Amniotic epithelial cell (primary cell): ENCODE measurements around the gene CMTM6.
"Not testable (repeated sequence)": the region's sequence is repeated elsewhere in the genome, so short reads cannot be mapped to it uniquely, and the experiment has no call there.

Experiments
- DNase-seq: peaks from one replicate; pipeline ENCODE4 v3.0.0-alpha.2; 2010; ENCODE audit warnings: low read depth

The CMTM6 gene, protein sequence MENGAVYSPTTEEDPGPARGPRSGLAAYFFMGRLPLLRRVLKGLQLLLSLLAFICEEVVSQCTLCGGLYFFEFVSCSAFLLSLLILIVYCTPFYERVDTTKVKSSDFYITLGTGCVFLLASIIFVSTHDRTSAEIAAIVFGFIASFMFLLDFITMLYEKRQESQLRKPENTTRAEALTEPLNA

DNA sequence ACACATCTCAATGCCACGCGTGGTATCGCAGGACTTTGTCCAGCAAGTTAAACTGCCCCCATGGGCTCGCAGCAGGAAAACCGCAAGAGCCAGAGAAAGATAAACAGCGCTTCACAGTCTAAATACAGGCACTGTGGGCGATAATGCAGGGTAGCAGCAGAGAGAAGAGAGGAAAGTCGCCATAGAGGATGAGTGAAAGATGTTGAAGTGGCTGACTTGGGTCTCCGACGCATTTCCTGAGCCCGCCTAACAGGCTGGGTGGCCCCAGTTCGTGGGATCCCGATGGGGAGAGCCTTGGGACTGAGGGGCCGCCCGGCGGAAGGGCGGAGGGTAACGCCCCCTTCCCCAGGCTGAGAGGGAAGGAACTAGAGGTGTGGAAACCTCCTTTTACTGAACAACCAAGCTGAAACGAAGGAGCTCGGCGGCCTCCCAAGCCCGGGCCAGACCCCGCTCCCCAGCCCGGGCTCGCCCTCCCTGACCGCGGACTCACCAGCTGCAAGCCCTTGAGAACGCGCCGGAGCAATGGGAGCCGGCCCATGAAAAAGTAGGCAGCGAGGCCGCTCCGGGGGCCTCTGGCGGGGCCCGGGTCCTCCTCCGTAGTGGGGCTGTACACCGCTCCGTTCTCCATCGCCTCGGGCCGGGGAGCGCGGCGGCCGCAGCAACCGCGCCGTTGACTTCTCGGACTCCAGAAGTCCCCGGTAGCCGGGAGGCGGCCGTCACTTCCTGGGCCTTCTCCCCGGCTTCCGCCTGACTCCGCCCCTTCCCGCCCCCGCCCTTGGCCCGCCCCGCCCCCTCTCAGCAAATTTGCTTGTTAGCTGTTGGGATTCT is at the start of gene CMTM6:
Gene CMTM6, minus strand, starts transcription at position 735 of the 828 bp plus-strand sequence. Its CDS starts 107 bp downstream, at position 628.
- peak; percentile 78 for DNase-seq

DNA sequence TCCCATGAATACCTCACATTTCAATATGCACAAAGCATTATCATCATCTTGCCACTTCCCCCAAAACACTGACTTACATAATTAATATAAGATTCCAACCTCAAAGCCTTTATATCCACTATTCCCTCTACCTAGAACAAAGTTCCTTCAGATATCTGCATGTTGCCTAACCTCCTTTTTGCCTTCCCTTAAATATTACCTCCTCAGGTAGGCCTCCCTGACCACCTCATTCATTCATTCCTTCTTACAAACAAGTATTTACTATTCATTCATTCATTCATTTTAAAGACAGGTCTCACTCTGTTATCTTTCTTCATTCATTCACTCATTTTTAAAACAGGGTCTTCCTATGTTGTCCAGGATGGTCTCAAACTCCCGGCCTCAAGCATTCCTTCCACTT is 49.4 kb upstream of the CMTM6 start:
- DNase-seq, result no peak

DNA sequence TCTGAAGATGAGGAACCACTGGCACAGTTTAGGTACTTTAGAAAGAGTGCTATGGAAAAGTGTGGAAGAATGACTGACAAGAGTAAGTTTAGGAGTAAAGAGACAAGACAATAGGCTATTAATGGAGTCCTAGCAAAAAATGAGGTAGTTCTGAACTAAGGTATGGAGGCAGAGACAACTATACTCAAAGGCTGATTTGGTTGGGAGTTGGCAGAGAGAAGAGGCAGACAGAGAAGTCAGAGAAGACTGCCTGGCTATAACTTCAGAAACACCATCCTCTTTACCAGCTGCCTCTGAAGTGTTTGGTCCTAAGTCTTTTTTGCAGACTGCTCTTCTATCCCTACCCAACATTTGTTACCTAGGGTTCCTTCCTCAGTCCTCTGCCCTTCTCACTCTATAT is 48.8 kb upstream of the CMTM6 start:
- no peak for DNase-seq

DNA sequence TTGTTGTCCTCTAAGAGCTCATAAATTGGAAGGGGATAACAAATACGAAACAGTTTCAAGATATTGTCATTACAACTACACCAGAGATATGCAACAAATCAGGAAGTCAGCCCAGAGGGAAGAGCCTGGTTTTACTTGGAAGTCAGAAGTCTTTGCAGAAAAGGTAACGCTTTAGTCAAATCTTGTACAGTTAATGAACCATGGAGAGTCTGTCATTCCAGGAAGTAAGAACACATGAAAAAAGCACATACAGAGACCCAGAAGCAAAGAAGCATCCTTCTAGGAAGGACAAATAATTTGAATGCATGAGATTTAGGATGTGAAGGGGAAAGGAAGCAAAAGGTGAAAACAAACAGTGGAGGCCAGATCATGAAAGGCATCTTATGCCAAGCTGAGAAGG is 48.4 kb upstream of the CMTM6 start:
- DNase-seq, result no peak

DNA sequence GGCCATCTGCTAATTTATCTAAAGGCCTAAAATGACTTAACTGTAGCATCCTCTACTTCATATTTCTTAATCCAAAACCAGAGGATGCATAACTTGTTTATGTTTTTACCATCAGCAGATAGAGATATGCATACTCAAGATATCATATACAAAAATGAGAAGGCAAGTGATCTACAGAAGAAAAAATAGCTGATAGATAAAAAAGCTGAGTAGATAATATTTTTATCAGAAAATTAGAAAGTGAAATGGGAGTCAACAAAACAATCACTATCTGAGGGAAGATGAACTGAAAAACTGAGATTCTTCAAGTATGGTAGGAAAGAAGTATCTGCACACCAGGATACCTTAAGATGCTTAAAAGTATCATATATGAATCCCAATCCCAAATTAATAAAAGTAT is 42.7 kb upstream of the CMTM6 start:
- no peak for DNase-seq

DNA sequence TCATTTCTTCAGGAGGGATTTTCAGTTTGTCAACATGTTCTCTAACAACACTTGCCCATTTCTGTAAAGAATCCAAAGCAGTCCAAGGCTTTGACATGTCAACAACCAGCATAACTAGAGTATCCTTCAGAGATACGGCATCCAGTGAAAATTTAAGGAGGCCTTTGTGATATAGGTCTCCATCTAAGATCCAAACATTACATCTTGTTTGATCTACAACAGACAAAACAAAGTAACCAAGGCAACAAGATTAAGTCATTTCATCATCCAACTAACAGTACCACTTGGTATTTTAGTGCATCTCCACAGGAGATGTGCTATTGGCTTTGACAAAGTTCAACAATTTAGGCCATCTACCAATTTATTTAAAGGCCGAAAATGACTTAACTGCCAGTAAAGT is 42.2 kb upstream of the CMTM6 start:
- DNase-seq, result peak; percentile 17

DNA sequence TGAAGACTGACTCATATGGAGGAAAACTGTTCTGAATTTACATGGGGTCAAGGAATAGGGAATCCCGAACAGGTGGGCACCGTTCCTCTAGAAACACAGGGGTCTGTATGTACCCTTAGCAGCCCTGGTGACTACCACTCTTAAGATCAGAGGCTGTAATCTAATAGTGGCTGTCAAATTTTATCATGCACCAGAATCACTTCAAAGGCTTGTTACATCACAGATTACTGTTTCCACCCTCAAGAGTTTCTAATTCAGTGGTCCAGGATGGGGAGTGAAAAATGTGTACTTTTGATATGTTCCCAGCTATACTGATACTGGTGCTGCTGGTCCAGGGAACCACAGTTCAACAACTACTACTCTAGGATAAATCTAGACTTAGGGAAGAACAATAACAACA is 40.2 kb upstream of the CMTM6 start:
- peak; percentile 2 for DNase-seq

DNA sequence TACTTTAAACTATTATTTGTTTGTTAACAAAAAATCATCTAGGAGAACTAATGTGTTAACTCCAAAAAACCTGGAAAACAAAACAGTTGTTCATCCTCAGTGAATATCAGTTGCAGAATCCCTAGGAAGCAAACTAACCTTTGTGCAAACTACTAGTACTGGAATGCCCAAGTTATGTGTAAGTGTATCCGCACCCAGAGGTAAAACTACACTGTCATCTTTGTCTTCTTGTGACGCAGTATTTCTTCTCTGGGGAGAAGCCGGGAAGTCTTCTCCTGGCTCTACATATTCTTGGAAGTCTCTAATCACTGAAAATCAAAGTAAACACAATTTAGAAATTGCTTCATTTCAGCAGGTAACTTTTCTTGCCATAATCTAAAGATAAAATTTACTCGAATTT is 38.2 kb upstream of the CMTM6 start:
- DNase-seq, result no peak

DNA sequence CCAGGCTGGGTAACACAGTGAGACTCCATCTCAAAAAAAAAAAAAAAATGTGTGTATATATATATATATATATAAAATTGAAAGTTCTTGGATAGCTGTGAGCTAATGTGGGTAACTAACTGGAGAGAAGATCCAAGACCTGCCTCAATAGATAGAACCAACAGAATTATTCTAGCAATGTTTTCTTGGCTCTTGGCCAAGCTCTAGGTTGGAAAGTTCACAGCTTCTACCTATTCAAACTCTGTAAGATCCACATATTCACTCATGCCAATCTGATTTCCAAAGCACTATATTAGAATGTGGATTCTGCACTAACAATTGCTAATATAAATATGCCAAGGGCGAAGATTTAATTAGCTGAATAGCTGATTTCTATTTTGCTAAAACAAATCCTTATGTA is 29.8 kb upstream of the CMTM6 start:
- DNase-seq, result no peak

DNA sequence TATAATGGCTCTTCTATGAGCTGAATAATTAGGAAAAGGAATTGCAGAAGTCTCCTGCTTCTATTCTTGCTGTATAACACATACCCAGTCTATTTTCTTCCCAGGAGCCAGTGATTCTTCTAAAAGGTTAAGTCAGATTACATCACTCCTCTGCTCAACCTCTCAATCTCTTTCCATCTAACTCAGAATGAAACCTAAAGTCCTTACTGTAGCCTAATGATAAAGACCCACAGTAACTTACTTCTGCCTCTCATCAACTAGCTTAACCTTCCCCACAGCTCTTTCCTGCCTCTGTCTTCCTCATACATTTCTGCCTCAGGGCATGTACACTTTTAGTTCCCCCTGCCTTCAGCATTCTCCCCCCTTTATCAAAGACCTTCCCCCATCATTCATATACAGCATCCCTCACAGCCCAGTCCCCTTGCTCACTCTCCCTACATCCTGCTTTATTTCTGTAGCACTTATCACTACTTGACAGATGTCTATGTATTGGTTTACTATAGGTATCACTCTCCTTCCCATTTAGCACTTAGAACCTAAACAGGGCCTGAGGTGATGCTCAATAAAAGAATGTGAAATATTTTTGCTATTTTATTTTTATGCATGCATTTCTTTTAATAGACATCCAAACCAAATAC is 28.5 kb upstream of the CMTM6 start:
- DNase-seq, result no peak

DNA sequence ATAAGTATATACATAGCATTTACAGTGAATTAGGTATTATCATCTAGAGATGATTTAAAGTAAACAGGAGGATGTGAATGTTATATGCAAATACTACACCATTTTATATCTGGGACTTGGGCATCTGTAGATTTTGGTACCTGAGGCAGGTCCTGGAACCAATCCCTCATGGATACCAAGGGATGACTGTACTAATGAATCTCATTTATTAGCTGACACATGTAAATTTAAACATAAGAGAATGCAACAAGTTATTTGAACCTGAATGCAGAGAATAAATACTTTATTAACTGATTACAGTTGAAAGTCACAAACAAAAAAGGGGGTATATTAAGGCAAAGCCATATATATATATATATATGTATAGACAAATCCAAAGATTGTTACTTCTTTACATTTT is 23.1 kb upstream of the CMTM6 start:
- DNase-seq, result no peak

DNA sequence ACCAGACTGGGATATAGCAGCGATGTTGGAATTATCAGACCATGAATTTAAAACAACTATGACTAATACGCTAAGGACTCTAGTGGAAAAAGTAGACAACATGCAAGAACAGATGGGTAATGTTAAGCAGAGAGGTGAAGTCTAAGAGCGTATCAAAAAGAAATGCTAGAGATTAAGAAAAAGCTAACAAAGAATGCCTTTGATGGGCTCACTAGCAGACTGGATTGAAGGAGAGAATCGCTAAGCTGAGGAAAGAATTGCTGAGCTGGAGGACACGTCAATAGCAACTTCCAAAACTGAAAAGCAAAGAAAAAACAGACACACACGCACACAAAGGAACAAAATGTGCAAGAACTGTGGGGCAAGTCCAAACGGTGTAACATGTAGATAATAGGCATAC is 20.0 kb upstream of the CMTM6 start:
- peak; percentile 80 for DNase-seq

DNA sequence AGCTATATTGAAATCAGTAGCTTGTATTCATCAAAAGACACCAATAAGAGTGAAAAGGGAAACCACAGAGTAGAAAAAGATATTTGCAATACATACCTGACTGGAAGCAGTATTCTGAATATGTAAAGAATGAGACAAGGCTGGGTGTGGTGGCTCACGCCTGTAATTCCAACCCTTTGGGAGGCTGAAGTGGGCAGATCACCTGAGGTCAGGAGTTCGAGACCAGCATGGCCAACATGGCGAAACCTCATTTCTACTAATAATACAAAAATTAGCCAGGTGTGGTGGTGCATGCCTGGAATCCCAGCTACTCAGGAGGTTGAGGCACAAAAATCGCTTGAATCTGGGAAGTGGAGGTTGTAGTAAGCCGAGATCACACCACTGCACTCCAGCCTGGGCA is 16.3 kb upstream of the CMTM6 start:
- DNase-seq, result not testable (repeated sequence)

DNA sequence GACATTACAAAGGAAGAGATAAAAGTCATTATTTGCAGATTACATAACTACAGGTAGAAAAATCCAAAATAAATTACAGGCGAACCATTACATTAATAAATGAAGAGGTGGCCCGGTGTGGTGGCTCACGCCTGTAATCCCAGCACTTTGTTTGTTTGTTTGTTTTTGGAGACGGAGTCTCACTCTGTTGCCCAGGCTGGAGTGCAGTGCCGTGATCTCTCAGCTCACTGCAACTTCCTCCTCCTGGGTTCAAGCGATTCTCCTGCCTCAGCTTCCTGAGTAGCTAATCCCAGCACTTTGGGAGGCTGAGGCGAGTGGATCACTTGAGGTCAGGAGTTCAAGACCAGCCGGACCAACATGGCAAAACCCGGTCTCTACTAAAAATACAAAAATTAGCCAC is 14.1 kb upstream of the CMTM6 start:
- DNase-seq, result not testable (repeated sequence)

DNA sequence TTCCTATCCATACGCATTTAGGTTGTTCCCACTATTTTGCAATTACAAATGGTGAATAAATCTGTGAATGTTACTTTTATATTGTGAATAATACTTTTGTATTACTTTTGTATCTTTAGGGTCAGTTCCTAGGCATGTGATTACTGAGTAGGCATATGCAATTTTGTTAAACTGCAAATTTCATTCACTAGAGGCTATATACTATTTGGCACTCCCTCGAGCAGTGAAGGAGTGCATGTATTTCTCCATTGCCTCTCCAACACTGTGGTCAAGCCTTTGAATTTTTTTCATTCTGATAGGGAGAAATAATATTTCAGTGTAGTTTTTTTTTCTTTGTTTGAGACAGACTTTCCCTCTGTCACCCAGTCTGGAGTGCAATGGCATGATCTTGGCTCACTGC is 8.4 kb upstream of the CMTM6 start:
- DNase-seq, result no peak

DNA sequence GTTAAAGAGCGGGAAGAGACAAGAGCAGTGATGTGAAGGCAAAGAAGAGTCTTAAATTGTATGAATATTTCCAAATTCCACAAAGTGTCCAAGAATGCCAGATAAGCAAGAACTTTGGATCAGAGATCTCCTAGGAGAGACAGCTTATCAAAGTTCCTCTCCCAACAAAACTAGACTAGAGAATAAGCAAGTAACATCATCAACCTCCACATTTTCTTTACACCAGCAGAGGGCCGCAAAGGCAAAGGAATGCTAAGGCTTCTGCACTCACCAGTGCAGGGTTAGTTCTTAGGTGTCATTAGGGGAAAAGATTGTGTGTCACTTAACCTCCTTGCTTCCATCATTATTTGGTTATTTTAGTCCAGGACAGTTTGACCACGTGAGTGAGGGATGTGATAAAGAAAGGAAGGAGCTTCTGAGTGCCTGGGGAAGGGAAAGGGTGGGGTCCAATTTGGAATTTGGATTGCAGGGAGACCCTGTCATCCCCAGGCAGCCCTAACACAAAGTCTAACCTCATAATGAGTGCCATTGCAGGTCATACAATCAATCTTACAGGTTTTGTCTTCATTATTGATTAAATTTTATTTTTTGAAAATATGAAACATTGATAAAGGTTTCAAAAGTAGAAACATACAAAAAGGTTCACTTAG is 7.5 kb upstream of the CMTM6 start:
- peak; percentile 63 for DNase-seq

DNA sequence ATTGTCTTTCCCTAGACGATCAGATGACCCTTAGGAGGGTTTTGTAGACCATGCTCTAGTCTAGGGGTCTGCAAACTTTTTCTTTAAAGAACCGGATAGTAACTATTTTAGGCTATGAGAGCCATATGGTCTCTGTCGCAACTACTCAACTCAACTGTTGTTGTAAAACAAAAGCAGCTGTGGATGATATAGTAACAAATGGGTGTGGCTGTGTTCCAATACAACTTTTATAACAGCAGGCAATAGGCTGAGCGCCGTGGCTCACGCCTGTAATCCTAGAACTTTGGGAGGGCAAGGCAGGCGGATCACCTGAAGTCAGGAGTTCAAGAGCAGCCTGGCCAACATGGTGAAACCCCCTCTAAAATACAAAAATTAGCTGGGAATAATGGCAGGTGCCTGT is 6.1 kb upstream of the CMTM6 start:
- no peak for DNase-seq

DNA sequence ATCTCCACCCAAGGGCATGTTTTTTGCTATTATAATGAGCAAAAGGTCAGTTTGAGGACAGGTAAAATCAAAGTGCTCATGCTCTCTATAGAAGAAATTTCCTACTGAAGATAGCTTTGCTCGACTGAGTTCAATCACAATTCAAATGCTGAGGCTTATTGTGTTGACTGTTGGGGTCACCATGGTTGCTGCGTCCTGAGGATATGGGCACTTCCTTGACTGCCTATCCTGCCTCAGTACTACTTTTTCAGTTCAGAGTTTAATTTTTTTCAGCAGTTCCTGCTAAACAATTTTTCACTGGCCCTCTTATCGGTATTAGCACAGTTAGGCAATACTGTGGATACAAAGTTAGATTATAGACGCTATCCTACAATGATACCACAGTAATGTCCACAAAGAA is 3.8 kb upstream of the CMTM6 start:
- DNase-seq, result no peak

DNA sequence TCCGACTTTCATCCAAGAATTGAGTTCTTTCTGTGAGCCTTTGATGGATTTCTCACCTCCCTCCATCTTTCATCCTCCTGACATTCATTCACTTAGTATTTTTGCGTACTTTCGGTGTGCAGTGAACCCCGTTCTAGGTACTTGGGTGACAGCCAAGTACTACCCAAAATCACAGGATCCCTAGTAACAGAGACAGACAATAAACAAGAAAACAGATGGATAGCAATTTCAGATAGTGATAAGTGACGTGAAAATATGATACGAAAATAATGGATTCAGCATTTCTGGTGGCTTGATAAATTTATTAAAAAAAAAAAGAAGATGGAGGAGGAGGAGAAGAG is 264 bp upstream of the CMTM6 start:
- DNase-seq, result no peak

DNA sequence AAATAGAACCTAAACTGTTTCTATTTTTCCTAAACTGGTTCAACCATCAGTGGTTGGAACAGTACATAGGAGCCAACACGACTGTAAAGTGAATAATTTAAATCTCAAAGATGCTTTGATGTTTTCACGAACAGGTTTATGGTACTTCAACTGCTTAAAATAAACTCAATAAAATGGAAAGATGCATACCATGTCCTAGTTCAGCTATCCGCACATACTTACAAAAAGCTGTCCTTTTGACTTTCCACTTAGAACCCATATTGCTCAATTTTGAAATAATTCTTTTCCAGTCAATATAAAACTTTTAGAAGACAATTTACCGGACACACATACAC is 902 bp downstream of the CMTM6 start:
- no peak for DNase-seq

DNA sequence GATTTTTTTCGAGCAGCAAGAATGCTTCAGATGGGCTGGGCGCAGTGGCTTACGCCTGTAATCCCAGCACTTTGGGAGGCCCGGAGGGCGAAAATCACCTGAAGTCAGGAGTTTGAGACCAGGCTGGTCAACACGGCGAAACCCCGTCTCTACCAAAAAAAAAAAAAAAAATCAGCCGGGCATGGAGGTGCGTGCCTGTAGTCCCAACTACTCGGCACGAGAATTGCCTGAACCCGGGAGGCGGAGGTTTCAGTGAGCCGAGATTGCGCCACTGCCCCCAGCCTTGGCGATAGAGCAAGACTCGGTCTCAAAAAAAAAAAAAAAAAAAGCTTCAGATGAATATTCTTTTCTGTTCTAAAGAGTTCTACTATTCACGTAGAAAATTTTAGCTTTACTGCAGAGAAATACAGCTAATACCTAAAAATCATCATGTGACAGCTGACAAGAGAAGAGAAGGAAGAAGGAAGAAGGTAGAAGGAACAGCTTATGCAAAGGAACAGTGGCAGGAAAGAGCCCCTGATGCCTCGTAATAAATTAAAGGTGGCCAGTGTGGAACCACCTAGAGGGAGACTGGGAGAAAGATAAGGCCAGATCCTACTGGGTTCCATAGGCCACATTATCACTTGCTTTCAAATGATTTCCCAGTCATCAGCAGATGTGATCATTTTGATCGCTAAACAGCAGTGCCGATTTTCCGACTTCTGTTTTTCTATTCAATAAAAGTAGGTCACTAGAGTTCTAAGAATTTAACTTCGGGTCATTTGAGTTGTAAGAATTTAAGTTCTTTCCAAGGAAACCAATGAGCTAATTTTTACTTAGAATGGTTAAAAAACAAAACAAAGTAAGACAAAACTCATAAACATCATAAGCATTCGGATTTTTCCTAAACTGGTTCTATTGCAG is 1.5 kb downstream of the CMTM6 start:
- DNase-seq, result no peak

DNA sequence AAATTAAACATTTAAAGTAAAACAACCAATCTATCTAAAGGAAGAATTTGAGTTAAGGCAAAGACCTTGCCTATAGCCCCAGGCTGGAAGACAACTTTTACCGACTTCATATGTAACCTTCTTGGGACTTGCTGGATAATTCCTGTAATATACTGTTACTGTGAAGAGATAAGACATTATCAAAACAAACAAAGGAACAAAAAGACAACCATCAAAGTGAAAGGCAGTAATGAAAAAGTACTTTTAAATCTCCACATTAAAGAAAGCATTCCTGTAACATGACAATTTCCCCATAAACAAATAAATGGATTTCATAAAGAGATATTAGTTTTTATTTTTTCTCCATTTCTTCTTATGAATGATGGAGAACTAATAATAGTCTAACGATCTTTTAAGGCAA is 2.4 kb downstream of the CMTM6 start:
- DNase-seq, result no peak
